MM.1S (cell line): Measurements from ENCODE around the gene PARK7.

ENCODE experiments used
- CTCF ChIP-seq: fragments of 300-600 bp; sonication (generic); IDR thresholded peaks from 2 replicates; pipeline ENCODE4 v1.5.1; 2016; ENCODE audit warnings: antibody characterized with exemption, low read length, mixed read lengths
- EZH2 ChIP-seq: fragments of 300-600 bp; sonication (generic); optimal IDR thresholded peaks from 2 replicates; pipeline ENCODE3; 2017; ENCODE audit warnings: low read depth, mild to moderate bottlenecking, antibody characterized with exemption, low read length, mixed read lengths
- EZH2phosphoT487 ChIP-seq: fragments of 300-600 bp; sonication (generic); IDR thresholded peaks from 2 replicates; pipeline ENCODE4 v1.6.1; 2018; ENCODE audit warnings: antibody characterized with exemption, low read length

DNA sequence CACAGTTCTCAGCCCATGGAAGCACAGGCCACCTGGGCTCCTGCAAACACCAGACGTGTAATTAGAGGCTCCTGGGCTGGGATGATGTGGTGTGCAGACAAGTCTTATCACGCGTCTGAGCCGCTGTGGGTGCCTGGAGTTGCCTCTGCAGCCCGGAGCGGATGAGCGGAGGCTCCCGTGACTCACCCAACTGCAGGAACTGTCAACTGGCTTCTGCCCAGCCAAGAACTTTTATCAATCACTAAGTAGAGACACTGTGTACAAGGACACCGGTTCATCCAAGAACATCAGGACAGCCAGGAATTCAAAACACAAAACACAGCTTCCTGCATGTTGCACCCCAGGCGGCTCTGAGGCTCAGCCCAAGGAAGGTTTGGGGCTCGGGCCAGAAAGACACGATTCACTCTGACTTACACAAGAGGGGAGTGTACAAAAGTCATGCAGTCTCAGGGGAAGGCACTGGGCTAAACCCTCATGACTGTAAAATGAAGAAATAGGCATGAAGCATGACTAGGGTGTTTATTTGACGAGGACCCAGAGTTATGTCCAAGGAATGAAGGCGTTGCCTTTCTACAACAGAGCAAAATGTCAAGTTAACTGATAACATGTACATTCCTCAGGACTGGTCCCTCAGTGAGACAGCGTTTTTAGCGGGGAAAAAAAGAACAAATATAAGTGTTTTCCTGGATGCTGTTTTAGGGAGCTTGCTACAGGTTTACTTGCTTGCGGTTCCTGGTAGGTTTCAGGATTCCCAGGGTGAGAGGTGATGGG, 43.5 kb downstream of the PARK7 start:
- no peak for TF ChIP-seq CTCF
- no peak for TF ChIP-seq EZH2
- TF ChIP-seq EZH2phosphoT487 = no peak
